ENCODE measurements around the gene RAPH1.

RAPH1 gene

GRCh38 chr2:203535078-203535783, at the start of gene RAPH1:
Gene RAPH1, minus strand, starts transcription at chr2:203535301. Its CDS starts 39,948 bp downstream, at chr2:203495353.
- no peak for TF ChIP-seq CTCF (IDR thresholded peaks at IDR 0.05)

- no peak for TF ChIP-seq CTCF (IDR thresholded peaks at IDR 0.05)
Measured at GRCh38 chr2:203584784-203585183, 49.7 kb upstream of the RAPH1 start.

- no peak for TF ChIP-seq CTCF (IDR thresholded peaks at IDR 0.05)
Measured at GRCh38 chr2:203583701-203584100, 48.6 kb upstream of the RAPH1 start.

GRCh38 chr2:203583084-203583695, 48.1 kb upstream of the RAPH1 start:
- no peak for TF ChIP-seq CTCF (IDR thresholded peaks at IDR 0.05)

- no peak for TF ChIP-seq CTCF (IDR thresholded peaks at IDR 0.05)
Measured at GRCh38 chr2:203582468-203582867, 47.4 kb upstream of the RAPH1 start.

- no peak for TF ChIP-seq CTCF (IDR thresholded peaks at IDR 0.05)
Measured at GRCh38 chr2:203580844-203581243, 45.7 kb upstream of the RAPH1 start.

GRCh38 chr2:203579730-203580129, 44.6 kb upstream of the RAPH1 start:
- no peak for TF ChIP-seq CTCF (IDR thresholded peaks at IDR 0.05)
